BLaER1 treated with 17β-estradiol and CSF1 and Interleukin-3, amounts not matched to agents 10 nM and 100 nM (cell line): ENCODE data around the gene ANO2.

Experiments
- H3K27ac ChIP-seq, 11 experiments: shearing (Covaris generic); formaldehyde crosslinking; 2 replicates each; pipeline ENCODE4 v1.8.1; 2022
- H3K27me3 ChIP-seq, 11 experiments: shearing (Covaris generic); formaldehyde crosslinking; 2 replicates each; pipeline ENCODE4 v1.8.1; 2022
- H3K36me3 ChIP-seq, 11 experiments: shearing (Covaris generic); formaldehyde crosslinking; 2 replicates each; pipeline ENCODE4 v1.8.1; 2022
- H3K4me1 ChIP-seq, 10 experiments: shearing (Covaris generic); formaldehyde crosslinking; 2 replicates each; pipeline ENCODE4 v1.8.1; 2022
- H3K4me2 ChIP-seq, 11 experiments: shearing (Covaris generic); formaldehyde crosslinking; 2 replicates each; pipeline ENCODE4 v1.8.1; 2022
- H3K4me3 ChIP-seq, 10 experiments: shearing (Covaris generic); formaldehyde crosslinking; 2 replicates each; pipeline ENCODE4 v1.8.1; 2022
- H3K9ac ChIP-seq, 11 experiments: shearing (Covaris generic); formaldehyde crosslinking; 2 replicates each; pipeline ENCODE4 v1.8.1; 2022
- H3K9me3 ChIP-seq, 11 experiments: shearing (Covaris generic); formaldehyde crosslinking; replicated peaks in 1 of 11; 2 replicates each; pipeline ENCODE4 v1.8.1; 2022
- H4K20me1 ChIP-seq, 11 experiments: shearing (Covaris generic); formaldehyde crosslinking; 2 replicates each; pipeline ENCODE4 v1.8.1; 2022
- Cebpa-rat ChIP-seq, 11 experiments: shearing (Covaris generic); IDR thresholded peaks; 2 replicates each; pipeline ENCODE4 v1.8.1; 2022

ANO2 gene

DNA sequence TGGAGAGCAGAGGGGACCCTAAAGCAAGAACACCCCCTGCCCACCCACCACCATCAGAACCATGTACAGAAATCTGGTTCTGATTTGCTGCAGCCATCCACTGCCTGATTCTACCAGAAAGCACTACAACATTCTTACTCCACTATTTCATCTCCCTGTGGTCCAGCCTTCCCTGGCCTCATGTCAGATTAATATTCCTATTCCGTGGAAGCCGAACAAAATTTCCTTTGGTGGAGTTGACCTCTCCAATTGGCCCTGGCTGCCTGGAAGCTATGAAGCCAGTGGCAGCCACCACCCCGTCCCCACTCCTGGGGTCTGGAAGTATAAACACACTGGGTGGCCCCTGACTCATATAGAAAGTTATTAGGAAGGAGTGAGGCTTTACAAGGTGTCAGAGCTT lies 60.2 kb downstream of the ANO2 start:
- no peak overlapping the region for H3K27ac ChIP-seq
- no peak overlapping the region for H3K9ac ChIP-seq
- H3K27me3 ChIP-seq: peaks cover 0 to 7% (median 0%) of the 10 kb centered on the region in 11 experiments; a peak in 4 of 22 replicates
- no peak for TF ChIP-seq Cebpa-rat (IDR thresholded peaks at IDR 0.05)
- no peaks in the 10 kb centered on the region for H4K20me1 ChIP-seq
- peaks cover 0 to 10% (median 5%) of the 10 kb centered on the region in 10 experiments; a peak in 8 of 20 replicates for H3K4me1 ChIP-seq
- H3K36me3 ChIP-seq: no peaks in the 10 kb centered on the region
- H3K4me3 ChIP-seq: no peak overlapping the region
- peaks cover 7 to 20% (median 15%) of the 10 kb centered on the region in 11 experiments; a peak in 19 of 22 replicates for H3K9me3 ChIP-seq
- no peak overlapping the region for H3K4me2 ChIP-seq

DNA sequence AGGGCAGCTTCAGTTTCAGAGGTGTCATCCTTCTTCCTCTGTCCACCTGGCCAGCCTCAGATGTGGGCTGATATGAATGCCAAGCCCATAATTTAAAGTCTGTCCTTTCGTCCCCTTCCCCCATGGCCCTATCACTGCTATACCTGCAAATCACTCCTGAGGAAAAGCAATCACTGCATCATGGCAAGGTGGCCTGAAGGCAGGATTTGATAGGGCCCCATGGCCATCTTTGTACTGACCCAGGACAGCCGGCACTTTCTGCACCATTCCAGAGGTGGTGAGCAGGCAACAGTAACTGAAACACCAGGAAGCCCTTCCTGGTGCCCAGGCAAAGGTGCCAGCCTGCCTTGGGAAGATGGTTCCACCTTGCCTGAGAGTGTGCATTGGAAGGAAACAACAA lies 60.8 kb downstream of the ANO2 start:
- H3K9me3 ChIP-seq: peaks cover 7 to 15% (median 12%) of the 10 kb centered on the region in 11 experiments; a peak in 19 of 22 replicates
- H3K4me1 ChIP-seq: peaks cover 0 to 10% (median 5%) of the 10 kb centered on the region in 10 experiments; a peak in 8 of 20 replicates
- no peaks in the 10 kb centered on the region for H3K36me3 ChIP-seq
- H4K20me1 ChIP-seq: no peaks in the 10 kb centered on the region
- H3K9ac ChIP-seq: no peak overlapping the region
- H3K4me3 ChIP-seq: no peak overlapping the region
- no peak overlapping the region for H3K27ac ChIP-seq
- TF ChIP-seq Cebpa-rat (IDR thresholded peaks at IDR 0.05): no peak
- H3K27me3 ChIP-seq: peaks cover 0 to 7% (median 0%) of the 10 kb centered on the region in 11 experiments; a peak in 4 of 22 replicates
- no peak overlapping the region for H3K4me2 ChIP-seq

DNA sequence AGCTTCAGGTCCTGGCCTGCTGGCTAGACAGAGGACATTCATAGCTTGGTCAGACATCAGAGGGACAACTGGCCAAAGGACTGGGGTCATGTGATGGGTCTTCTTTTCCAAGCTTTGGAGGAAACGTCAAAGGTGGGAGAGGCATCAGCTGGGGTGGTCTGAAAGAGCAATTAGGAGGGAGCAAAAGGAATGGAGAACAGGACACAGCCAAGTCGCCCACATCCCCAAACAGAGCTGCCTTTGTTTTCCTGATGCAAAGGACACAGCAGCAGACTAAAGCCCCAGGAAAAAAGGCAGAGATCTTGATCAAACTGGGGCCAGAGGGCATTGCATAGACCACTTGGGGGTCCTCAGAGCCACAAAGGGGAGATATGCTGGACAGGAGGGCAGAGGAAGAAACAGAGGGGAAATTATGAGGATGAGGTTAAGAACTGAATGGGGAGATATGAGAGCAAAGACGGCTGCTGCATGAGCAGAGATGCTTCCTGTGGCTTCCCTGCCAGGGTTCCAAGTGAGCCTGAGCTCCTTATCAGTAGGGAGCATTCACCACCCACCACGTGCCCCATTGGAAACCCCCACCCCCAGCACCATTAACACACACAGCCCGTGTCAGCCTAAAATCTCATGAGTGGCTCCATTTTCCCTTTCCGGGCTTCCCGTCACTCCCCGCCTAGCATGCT lies 62.4 kb downstream of the ANO2 start:
- H3K27me3 ChIP-seq: peaks cover 0 to 2% (median 0%) of the 10 kb centered on the region in 11 experiments; a peak in 3 of 22 replicates
- no peaks in the 10 kb centered on the region for H3K9me3 ChIP-seq
- H3K4me2 ChIP-seq: peak overlapping the region in 7 of 11 experiments; percentile 5 to 19 (median 15); a peak in 3 of 22 replicates
- TF ChIP-seq Cebpa-rat (IDR thresholded peaks at IDR 0.05): no peak
- H3K4me3 ChIP-seq: no peak overlapping the region
- no peaks in the 10 kb centered on the region for H3K36me3 ChIP-seq
- H4K20me1 ChIP-seq: no peaks in the 10 kb centered on the region
- H3K4me1 ChIP-seq: peaks cover 0 to 10% (median 5%) of the 10 kb centered on the region in 10 experiments; a peak in 8 of 20 replicates
- no peak overlapping the region for H3K27ac ChIP-seq
- H3K9ac ChIP-seq: no peak overlapping the region

DNA sequence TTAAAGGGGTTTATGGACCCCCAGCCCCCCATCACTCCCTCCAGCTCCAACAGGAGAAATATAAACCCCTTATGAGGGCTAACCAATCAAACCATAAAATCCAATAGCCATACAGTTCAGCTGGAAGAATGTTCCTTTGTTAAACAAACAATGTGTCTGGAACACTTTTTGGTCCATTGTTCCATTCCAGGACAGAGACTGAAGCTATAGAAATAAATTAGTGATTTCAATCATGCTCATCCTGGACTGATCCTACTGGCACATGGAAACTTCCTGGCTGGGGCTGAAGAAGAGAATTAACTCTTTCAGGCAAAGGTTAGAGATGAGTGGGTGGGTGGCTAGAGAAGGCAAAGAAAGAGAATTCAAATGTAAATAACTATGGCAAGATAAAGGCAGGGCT lies 63.4 kb downstream of the ANO2 start:
- no peak for TF ChIP-seq Cebpa-rat (IDR thresholded peaks at IDR 0.05)
- Histone ChIP-seq H3K27ac (no peak overlapping the region), H3K9me3 (no peaks in the 10 kb centered on the region), H3K4me1 (peaks cover 0 to 10% (median 5%) of the 10 kb centered on the region in 10 experiments; a peak in 8 of 20 replicates), H3K4me2 (no peak overlapping the region), H4K20me1 (no peaks in the 10 kb centered on the region), H3K4me3 (no peak overlapping the region), H3K27me3 (no peaks in the 10 kb centered on the region), H3K9ac (no peak overlapping the region), H3K36me3 (no peaks in the 10 kb centered on the region)

DNA sequence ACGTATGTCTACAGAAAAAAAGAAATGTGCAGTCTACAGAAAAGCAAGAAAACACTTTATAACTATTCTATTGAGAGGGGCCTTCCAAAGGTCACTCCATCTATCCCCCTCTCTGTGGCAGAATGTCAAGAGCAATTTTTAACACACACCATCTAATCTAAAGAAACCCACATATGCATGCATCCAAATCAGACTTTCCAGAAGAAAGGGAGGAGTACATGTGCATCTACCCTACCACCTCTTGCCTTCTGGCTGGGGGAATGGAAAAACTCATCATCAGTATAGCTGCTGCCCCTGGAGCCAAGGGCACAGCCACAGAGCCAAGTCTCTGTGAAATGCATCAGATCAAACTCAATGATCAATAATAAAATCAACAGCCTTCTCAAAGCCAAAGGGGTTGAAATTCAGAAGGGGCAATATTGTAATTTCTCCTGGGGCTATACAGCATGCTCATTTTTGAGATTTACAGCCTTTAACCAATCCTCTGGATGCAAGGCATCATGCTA lies 63.9 kb downstream of the ANO2 start:
- Histone ChIP-seq H3K27ac (no peak overlapping the region), H3K4me3 (no peak overlapping the region), H4K20me1 (no peaks in the 10 kb centered on the region), H3K4me2 (no peak overlapping the region), H3K27me3 (no peaks in the 10 kb centered on the region), H3K36me3 (no peaks in the 10 kb centered on the region), H3K4me1 (peaks cover 0 to 10% (median 5%) of the 10 kb centered on the region in 10 experiments; a peak in 8 of 20 replicates), H3K9me3 (no peaks in the 10 kb centered on the region), H3K9ac (no peak overlapping the region)
- TF ChIP-seq Cebpa-rat (IDR thresholded peaks at IDR 0.05): no peak

DNA sequence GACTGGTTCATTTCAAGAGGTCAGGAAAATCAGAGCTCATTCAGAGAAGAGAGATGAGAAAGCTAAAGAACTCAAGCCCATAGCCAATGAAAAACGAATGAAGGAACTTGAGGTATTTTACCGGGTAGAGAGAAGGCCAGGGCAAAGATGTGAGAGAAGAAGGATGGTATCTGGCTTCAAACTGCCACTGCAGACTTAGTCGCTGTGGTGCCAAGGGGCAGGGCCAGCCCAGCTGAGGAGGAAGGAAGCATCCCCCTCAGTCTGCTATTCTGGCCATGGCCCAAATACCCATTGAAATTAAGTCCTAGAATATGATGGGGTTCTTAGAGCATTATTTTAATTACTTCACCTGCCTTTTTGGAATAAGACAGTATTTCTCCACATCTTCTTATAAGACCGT lies 69.2 kb downstream of the ANO2 start:
- no peaks in the 10 kb centered on the region; a peak in 1 of 22 replicates for H4K20me1 ChIP-seq
- H3K4me1 ChIP-seq: peaks cover 0 to 9% (median 0%) of the 10 kb centered on the region in 10 experiments; a peak in 1 of 20 replicates
- H3K4me3 ChIP-seq: no peak overlapping the region
- no peaks in the 10 kb centered on the region for H3K9me3 ChIP-seq
- no peak overlapping the region for H3K27ac ChIP-seq
- no peak for TF ChIP-seq Cebpa-rat (IDR thresholded peaks at IDR 0.05)
- no peaks in the 10 kb centered on the region for H3K27me3 ChIP-seq
- no peak overlapping the region for H3K4me2 ChIP-seq
- no peaks in the 10 kb centered on the region for H3K36me3 ChIP-seq
- H3K9ac ChIP-seq: no peak overlapping the region

DNA sequence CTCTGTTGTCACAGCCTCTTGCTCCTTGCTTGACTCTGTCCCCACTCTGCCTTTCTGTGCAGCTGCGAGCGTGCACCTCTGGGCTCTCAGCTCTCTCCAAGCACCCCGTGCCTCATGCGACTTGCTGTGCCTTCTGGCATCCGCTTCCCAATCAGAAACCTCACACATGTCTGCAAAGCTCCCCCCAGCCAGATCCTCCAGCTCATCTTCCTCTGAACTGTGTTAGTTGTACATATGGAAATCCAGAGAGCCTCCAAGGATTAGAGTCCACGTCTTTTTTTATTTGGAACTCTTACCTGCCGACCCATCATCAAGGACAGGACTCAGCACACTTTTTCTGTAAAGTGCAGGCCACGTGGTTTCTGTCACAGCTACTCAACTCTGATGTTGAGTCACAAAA lies 70.5 kb downstream of the ANO2 start:
- Histone ChIP-seq H3K9ac (no peak overlapping the region), H4K20me1 (no peaks in the 10 kb centered on the region; a peak in 1 of 22 replicates), H3K9me3 (no peaks in the 10 kb centered on the region), H3K4me1 (peaks cover 0 to 9% (median 0%) of the 10 kb centered on the region in 10 experiments; a peak in 1 of 20 replicates), H3K27me3 (no peaks in the 10 kb centered on the region), H3K36me3 (no peaks in the 10 kb centered on the region), H3K4me3 (no peak overlapping the region), H3K4me2 (no peak overlapping the region), H3K27ac (no peak overlapping the region)
- no peak for TF ChIP-seq Cebpa-rat (IDR thresholded peaks at IDR 0.05)

DNA sequence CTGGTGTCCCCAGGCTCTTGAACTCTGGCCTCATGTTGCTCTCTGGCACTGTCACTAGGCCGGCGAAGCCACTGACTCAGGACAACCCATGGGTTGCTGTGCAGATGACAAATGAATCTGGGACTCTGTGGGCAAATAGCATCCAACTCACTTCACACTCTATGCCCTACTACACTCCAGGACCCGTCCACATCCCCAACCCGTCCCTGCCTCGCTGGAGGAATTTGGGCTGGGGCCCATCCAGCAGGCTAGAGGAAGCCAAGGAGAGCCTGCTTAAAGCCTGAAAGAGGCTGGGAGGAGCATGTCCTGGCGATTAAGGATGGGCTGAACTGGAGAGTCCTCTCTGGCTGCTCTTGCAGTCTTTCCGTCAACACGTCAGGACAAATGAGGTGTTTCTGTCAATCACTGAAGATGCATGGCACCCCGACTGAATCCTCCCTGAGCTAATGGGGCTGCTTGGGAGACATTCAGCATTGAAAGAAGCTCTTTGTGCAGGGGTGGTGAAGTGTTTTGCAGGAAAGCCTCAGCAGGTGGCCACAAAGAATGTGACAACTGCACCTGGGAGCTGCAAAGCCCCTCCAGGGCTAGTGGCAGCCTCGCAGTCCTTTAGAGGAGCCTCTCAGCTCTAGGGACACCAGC lies 71.7 kb downstream of the ANO2 start:
- no peaks in the 10 kb centered on the region; a peak in 1 of 22 replicates for H4K20me1 ChIP-seq
- peaks cover 0 to 9% (median 0%) of the 10 kb centered on the region in 10 experiments; a peak in 1 of 20 replicates for H3K4me1 ChIP-seq
- no peak overlapping the region for H3K4me2 ChIP-seq
- H3K36me3 ChIP-seq: no peaks in the 10 kb centered on the region
- no peak for TF ChIP-seq Cebpa-rat (IDR thresholded peaks at IDR 0.05)
- no peak overlapping the region for H3K4me3 ChIP-seq
- H3K9ac ChIP-seq: no peak overlapping the region
- no peak overlapping the region for H3K27ac ChIP-seq
- H3K9me3 ChIP-seq: no peaks in the 10 kb centered on the region
- no peaks in the 10 kb centered on the region for H3K27me3 ChIP-seq

DNA sequence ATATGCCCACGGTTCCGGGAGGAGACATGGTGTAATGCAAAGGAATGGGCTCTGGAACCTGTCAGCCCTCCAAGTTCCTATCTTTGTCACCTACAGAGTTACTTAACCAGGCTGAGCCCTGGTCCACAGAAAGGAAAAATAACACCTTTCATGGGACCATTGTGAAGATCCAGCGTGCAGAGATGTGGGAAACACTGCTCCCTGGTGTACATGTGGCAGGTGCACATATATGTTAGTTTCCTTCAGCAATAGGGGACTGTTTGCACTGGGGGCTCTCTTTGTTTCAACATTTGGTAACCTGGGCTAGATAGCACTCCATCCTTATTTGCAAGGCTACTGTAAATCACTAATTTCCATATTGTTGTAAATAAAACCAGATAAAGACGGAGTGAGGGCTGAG lies 72.3 kb downstream of the ANO2 start:
- H3K9ac ChIP-seq: no peak overlapping the region
- no peaks in the 10 kb centered on the region; a peak in 1 of 22 replicates for H4K20me1 ChIP-seq
- no peak overlapping the region for H3K4me2 ChIP-seq
- no peak overlapping the region for H3K4me3 ChIP-seq
- peaks cover 0 to 9% (median 0%) of the 10 kb centered on the region in 10 experiments; a peak in 1 of 20 replicates for H3K4me1 ChIP-seq
- no peaks in the 10 kb centered on the region for H3K9me3 ChIP-seq
- no peaks in the 10 kb centered on the region for H3K36me3 ChIP-seq
- no peaks in the 10 kb centered on the region for H3K27me3 ChIP-seq
- H3K27ac ChIP-seq: no peak overlapping the region
- TF ChIP-seq Cebpa-rat (IDR thresholded peaks at IDR 0.05): no peak
